Liver (tissue), 9 donors: ENCODE measurements around the gene GRAMD1C. TPM values are rescaled to one million over a fixed set of nuclear protein-coding genes. Genes with fewer than 3 reads are reported as not detected.

ENCODE experiments used
- DNase-seq: peaks from one replicate; pipeline ENCODE4 v3.0.0-alpha.2; 2017; ENCODE audit warnings: low spot score
- H3K27ac ChIP-seq, 2 donors: one replicate each; pipeline ENCODE4 v1.7.0; 2013; ENCODE audit warnings: inconsistent platforms in 2 of 2, low read length in 2 of 2, control low read depth in 1 of 2, low read depth in 1 of 2, mild to moderate bottlenecking in 1 of 2
- H3K27me3 ChIP-seq, 4 donors: one replicate each; pipeline versions ENCODE4 v1.6.1 to v1.7.0; 2013; ENCODE audit warnings: low read length in 3 of 4, inconsistent platforms in 1 of 4, mild to moderate bottlenecking in 1 of 4, moderate library complexity in 1 of 4; ENCODE audit not compliant: control insufficient read depth in 4 of 4, insufficient read depth in 4 of 4
- H3K36me3 ChIP-seq, 4 donors: one replicate each; pipeline versions ENCODE4 v1.6.1 to v1.7.0; 2013; ENCODE audit warnings: low read length in 3 of 4, mild to moderate bottlenecking in 3 of 4, low read depth in 1 of 4, moderate library complexity in 1 of 4; ENCODE audit not compliant: control insufficient read depth in 4 of 4, insufficient read depth in 3 of 4
- H3K4me1 ChIP-seq, 4 donors: one replicate each; pipeline versions ENCODE4 v1.6.1 to v1.7.0; 2013; ENCODE audit warnings: low read length in 3 of 4, mild to moderate bottlenecking in 3 of 4, moderate library complexity in 1 of 4; ENCODE audit not compliant: control insufficient read depth in 4 of 4, insufficient read depth in 4 of 4
- H3K4me3 ChIP-seq, 3 donors: one replicate each; pipeline versions ENCODE4 v1.6.1 to v1.7.0; 2013; ENCODE audit warnings: low read length in 3 of 3, control low read depth in 1 of 3, low read depth in 1 of 3, mild to moderate bottlenecking in 1 of 3
- H3K9ac ChIP-seq, 2 donors: one replicate each; pipeline ENCODE4 v1.7.0; 2013; ENCODE audit warnings: low read length in 2 of 2, mild to moderate bottlenecking in 2 of 2, moderate library complexity in 2 of 2, control low read depth in 1 of 2, low read depth in 1 of 2
- H3K9me3 ChIP-seq, 4 donors: one replicate each; pipeline versions ENCODE4 v1.6.1 to v1.7.0; 2013; ENCODE audit warnings: low read length in 3 of 4; ENCODE audit not compliant: control insufficient read depth in 4 of 4
- ATF3 ChIP-seq: IDR thresholded peaks from 2 replicates; pipeline ENCODE4 v1.6.1; 2016; ENCODE audit warnings: antibody characterized with exemption
- CTCF ChIP-seq: fragments of 150-350 bp; IDR thresholded peaks from 2 replicates; pipeline ENCODE4 v1.5.1; 2017; ENCODE audit warnings: improper control_type of control experiment, low read depth, low read length; ENCODE audit not compliant: missing input control
- EGR1 ChIP-seq, 2 donors: IDR thresholded peaks; 2 replicates each; pipeline ENCODE4 v1.6.1; 2016 to 2018; ENCODE audit warnings: antibody characterized with exemption in 2 of 2, low read depth in 2 of 2
- FOXA1 ChIP-seq: IDR thresholded peaks from 2 replicates; pipeline ENCODE4 v1.6.1; 2016; ENCODE audit warnings: antibody characterized with exemption
- FOXA2 ChIP-seq: IDR thresholded peaks from 2 replicates; pipeline ENCODE4 v1.6.1; 2016; ENCODE audit warnings: antibody characterized with exemption
- GABPA ChIP-seq, 2 donors: IDR thresholded peaks in 1 of 2; conservative IDR thresholded peaks in 1 of 2; 2 replicates each; pipeline ENCODE4 v1.6.1; 2016; ENCODE audit warnings: antibody characterized with exemption in 2 of 2, mild to moderate bottlenecking in 1 of 2, moderate library complexity in 1 of 2
- HNF4A ChIP-seq, 2 donors: conservative IDR thresholded peaks; 2 replicates each; pipeline ENCODE4 v1.6.1; 2016; ENCODE audit warnings: antibody characterized with exemption in 2 of 2, mild to moderate bottlenecking in 2 of 2
- HNF4G ChIP-seq: IDR thresholded peaks from 2 replicates; pipeline ENCODE4 v1.6.1; 2016; ENCODE audit warnings: antibody characterized with exemption
- JUND ChIP-seq, 2 donors: IDR thresholded peaks; 2 replicates each; pipeline ENCODE4 v1.6.1; 2016; ENCODE audit warnings: antibody characterized with exemption in 2 of 2
- MAX ChIP-seq: IDR thresholded peaks from 2 replicates; pipeline ENCODE4 v1.6.1; 2016; ENCODE audit warnings: antibody characterized with exemption
- NR2F2 ChIP-seq: IDR thresholded peaks from 2 replicates; pipeline ENCODE4 v1.6.1; 2016; ENCODE audit warnings: antibody characterized with exemption
- RAD21 ChIP-seq, 2 donors: IDR thresholded peaks; 2 replicates each; pipeline ENCODE4 v1.6.1; 2016; ENCODE audit warnings: antibody characterized with exemption in 2 of 2, mild to moderate bottlenecking in 2 of 2
- RXRA ChIP-seq, 2 donors: IDR thresholded peaks; 2 replicates each; pipeline ENCODE4 v1.6.1; 2017 to 2018; ENCODE audit warnings: antibody characterized with exemption in 2 of 2, mild to moderate bottlenecking in 1 of 2
- SP1 ChIP-seq: IDR thresholded peaks from 2 replicates; pipeline ENCODE4 v1.6.1; 2018; ENCODE audit warnings: antibody characterized with exemption, mild to moderate bottlenecking
- TAF1 ChIP-seq: conservative IDR thresholded peaks from 2 replicates; pipeline ENCODE4 v1.6.1; 2016; ENCODE audit warnings: antibody characterized with exemption, mild to moderate bottlenecking
- YY1 ChIP-seq: IDR thresholded peaks from 2 replicates; pipeline ENCODE4 v1.6.1; 2016; ENCODE audit warnings: antibody characterized with exemption, mild to moderate bottlenecking
- WGBS: extraction: QIAGEN DNeasy Blood & Tissue Kit; methylation state at CpG from one replicate; pipeline ENCODE4 v1.1.7; 2013; 5-methylcytosine and 5-hydroxymethylcytosine counted together
- polyA plus RNA-seq, 2 donors: library from polyadenylated mRNA; stranded (reverse) in 1 of 2; unstranded in 1 of 2; fragments of 200-250 nt in 1 of 2; fragments of >200 nt in 1 of 2; fragmentation: Nextera tagmentation in 1 of 2; extraction: Ambion mirVana in 1 of 2; gene quantifications; one replicate each; pipeline versions ENCODE4 v1.2.1 to v1.2.3, GENCODE V29; 2013 to 2015
- total RNA-seq, 2 donors: library from RNA; depleted of rRNA; stranded (reverse); fragments of >200 nt; gene quantifications; one replicate each; pipeline ENCODE4 v1.2.3, GENCODE V29; 2014
- TF ChIP-seq, protein P1 (sequence below): IDR thresholded peaks from 2 replicates; pipeline ENCODE4 v1.6.1; 2016; ENCODE audit warnings: antibody characterized with exemption, mild to moderate bottlenecking
- TF ChIP-seq, protein P2 (sequence below): IDR thresholded peaks from 2 replicates; pipeline ENCODE4 v1.6.1; 2016; ENCODE audit warnings: antibody characterized with exemption
- donor health status: healthy.
- donor health status: healthy.
- donor health status: healthy.
- donor health status: healthy.
- donor health status: healthy.

Gene GRAMD1C
- total and polyA plus RNA-seq, 4 donors, result 2.3 to 17.0 (median 6.2) TPM

DNA sequence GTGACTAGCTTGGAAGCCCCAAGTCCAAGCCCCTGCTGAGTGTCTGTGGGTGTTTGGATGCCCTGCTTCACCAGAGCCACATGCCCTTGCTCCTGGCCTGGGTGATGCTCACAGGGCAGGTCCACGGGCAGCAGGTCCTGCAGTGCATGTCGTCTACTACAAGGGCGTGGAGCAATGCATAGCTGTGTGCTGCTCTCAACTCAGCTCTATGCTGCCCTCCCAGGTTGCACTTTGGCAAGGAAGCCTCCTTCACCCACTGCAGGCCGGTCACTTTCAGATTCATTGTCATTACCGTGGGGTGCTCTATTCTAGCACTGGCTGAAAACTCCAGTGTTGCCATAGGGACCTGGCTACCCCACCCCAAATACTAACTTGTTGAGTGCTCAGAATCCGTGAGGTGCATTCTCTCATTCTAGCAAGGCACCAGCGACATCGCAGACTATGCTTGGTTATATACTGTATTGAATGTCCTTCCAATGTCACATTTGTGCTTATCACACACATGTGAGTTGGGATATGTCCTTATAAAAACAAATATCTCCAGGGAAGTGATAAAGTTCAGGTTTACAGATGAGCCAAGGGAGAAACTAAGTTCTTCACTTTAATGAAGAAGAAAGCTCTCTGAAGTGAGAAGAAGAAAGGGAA lies 51.8 kb downstream of the GRAMD1C start (continued):
- TF ChIP-seq, protein P1, sequence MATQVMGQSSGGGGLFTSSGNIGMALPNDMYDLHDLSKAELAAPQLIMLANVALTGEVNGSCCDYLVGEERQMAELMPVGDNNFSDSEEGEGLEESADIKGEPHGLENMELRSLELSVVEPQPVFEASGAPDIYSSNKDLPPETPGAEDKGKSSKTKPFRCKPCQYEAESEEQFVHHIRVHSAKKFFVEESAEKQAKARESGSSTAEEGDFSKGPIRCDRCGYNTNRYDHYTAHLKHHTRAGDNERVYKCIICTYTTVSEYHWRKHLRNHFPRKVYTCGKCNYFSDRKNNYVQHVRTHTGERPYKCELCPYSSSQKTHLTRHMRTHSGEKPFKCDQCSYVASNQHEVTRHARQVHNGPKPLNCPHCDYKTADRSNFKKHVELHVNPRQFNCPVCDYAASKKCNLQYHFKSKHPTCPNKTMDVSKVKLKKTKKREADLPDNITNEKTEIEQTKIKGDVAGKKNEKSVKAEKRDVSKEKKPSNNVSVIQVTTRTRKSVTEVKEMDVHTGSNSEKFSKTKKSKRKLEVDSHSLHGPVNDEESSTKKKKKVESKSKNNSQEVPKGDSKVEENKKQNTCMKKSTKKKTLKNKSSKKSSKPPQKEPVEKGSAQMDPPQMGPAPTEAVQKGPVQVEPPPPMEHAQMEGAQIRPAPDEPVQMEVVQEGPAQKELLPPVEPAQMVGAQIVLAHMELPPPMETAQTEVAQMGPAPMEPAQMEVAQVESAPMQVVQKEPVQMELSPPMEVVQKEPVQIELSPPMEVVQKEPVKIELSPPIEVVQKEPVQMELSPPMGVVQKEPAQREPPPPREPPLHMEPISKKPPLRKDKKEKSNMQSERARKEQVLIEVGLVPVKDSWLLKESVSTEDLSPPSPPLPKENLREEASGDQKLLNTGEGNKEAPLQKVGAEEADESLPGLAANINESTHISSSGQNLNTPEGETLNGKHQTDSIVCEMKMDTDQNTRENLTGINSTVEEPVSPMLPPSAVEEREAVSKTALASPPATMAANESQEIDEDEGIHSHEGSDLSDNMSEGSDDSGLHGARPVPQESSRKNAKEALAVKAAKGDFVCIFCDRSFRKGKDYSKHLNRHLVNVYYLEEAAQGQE, result no peak
- TF ChIP-seq RAD21 (IDR thresholded peaks at IDR 0.05) (peak; percentile 69 to 74), EGR1 (IDR thresholded peaks at IDR 0.05; ENCODE audit: low read depth in 2 of 2) (no peak), HNF4A (conservative IDR thresholded peaks at IDR 0.05) (peak; percentile 25 to 38)

DNA sequence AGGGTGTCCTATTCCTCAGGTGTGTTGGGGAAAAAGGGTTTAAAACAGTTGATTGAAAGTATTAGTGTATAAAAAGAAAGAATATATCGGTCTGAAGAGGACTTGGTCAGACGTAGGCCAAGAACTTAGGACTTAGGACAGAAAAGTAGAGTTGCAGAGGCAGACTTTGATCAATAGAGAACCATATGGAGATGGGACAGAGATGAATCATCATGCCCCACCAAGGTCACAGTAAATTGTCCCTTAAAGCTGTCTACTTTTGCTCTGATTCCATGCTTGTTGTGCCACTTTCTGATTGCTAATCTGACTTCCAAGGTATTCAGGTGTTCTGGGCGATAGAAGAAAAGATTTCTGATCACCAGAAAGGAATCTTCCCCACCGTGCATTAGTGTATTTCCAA lies 56.3 kb downstream of the GRAMD1C start:
- no peak overlapping the region for H3K9ac ChIP-seq
- H3K4me3 ChIP-seq, result no peak overlapping the region
- DNase-seq, result no peak
- H3K4me1 ChIP-seq, result peaks cover 0 to 18% (median 7%) of the 10 kb centered on the region in 4 donors
- TF ChIP-seq MAX (no peak), YY1 (no peak), TAF1 (no peak), FOXA2 (no peak), SP1 (no peak), FOXA1 (no peak), EGR1 (IDR thresholded peaks at IDR 0.05; ENCODE audit: low read depth in 2 of 2) (no peak), GABPA (IDR thresholded peaks at IDR 0.05 in 1 of 2, conservative IDR thresholded peaks at IDR 0.05 in 1 of 2) (no peak), NR2F2 (no peak), HNF4G (no peak), JUND (IDR thresholded peaks at IDR 0.05) (no peak), RAD21 (IDR thresholded peaks at IDR 0.05) (no peak), CTCF (no peak), HNF4A (conservative IDR thresholded peaks at IDR 0.05) (no peak), ATF3 (no peak), RXRA (IDR thresholded peaks at IDR 0.05) (no peak)
- TF ChIP-seq, protein P1, result no peak
- TF ChIP-seq, protein P2, sequence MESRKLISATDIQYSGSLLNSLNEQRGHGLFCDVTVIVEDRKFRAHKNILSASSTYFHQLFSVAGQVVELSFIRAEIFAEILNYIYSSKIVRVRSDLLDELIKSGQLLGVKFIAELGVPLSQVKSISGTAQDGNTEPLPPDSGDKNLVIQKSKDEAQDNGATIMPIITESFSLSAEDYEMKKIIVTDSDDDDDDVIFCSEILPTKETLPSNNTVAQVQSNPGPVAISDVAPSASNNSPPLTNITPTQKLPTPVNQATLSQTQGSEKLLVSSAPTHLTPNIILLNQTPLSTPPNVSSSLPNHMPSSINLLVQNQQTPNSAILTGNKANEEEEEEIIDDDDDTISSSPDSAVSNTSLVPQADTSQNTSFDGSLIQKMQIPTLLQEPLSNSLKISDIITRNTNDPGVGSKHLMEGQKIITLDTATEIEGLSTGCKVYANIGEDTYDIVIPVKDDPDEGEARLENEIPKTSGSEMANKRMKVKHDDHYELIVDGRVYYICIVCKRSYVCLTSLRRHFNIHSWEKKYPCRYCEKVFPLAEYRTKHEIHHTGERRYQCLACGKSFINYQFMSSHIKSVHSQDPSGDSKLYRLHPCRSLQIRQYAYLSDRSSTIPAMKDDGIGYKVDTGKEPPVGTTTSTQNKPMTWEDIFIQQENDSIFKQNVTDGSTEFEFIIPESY, result no peak
- H3K27ac ChIP-seq, result no peak overlapping the region
- WGBS, result 95% methylated on average over 4 of the region's 4 CpGs
- no peaks in the 10 kb centered on the region for H3K36me3 ChIP-seq
- no peaks in the 10 kb centered on the region for H3K9me3 ChIP-seq
- H3K27me3 ChIP-seq, result no peaks in the 10 kb centered on the region
